SU-DHL-6 (cell line): ENCODE measurements around the gene CEP170B.

Experiments
- EZH2phosphoT487 ChIP-seq: fragments of 200-600 bp; sonication (generic), shearing (Covaris generic); conservative IDR thresholded peaks from 2 replicates; pipeline ENCODE4 v1.6.1; 2018; ENCODE audit warnings: mild to moderate bottlenecking, antibody characterized with exemption, low read length, moderate library complexity, mixed read lengths
- TF ChIP-seq, protein P1 (sequence below): fragments of 200-600 bp; sonication (generic); IDR thresholded peaks from one replicate; pipeline ENCODE4 v1.5.1; 2017; ENCODE audit warnings: antibody characterized with exemption, mild to moderate bottlenecking, low read length, moderate library complexity; ENCODE audit not compliant: insufficient read depth, poor library complexity, severe bottlenecking

DNA sequence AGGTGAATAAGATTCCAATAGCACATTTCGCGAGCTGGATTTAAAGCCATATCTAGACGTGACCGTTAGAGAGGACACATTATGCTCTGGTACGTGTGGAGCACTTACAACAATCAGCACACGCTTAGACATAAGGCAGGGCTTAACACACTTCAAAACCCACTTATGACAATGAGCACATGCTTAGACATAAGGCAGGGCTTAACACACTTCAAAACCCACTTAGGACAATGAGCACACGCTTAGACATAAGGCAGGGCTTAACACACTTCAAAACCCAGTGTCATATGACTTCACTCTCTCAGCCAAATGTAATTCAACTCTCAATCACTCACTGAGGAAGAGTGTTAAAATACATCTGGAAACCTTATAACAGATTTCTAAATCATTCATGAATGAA, 48.4 kb downstream of the CEP170B start:
- TF ChIP-seq EZH2phosphoT487: no peak
- TF ChIP-seq, protein P1, sequence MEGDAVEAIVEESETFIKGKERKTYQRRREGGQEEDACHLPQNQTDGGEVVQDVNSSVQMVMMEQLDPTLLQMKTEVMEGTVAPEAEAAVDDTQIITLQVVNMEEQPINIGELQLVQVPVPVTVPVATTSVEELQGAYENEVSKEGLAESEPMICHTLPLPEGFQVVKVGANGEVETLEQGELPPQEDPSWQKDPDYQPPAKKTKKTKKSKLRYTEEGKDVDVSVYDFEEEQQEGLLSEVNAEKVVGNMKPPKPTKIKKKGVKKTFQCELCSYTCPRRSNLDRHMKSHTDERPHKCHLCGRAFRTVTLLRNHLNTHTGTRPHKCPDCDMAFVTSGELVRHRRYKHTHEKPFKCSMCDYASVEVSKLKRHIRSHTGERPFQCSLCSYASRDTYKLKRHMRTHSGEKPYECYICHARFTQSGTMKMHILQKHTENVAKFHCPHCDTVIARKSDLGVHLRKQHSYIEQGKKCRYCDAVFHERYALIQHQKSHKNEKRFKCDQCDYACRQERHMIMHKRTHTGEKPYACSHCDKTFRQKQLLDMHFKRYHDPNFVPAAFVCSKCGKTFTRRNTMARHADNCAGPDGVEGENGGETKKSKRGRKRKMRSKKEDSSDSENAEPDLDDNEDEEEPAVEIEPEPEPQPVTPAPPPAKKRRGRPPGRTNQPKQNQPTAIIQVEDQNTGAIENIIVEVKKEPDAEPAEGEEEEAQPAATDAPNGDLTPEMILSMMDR: no peak
